Middle frontal gyrus (tissue), 1 donor: ENCODE results near the gene EXOC3.
"Not testable (repeated sequence)": the region's sequence is repeated elsewhere in the genome, so short reads cannot be mapped to it uniquely, and the experiment has no call there.

ENCODE experiments used
- DNase-seq: peaks from one replicate; pipeline ENCODE4 v3.0.0-alpha.2; 2015; ENCODE audit warnings: low spot score; ENCODE audit errors: extremely low spot score

EXOC3 gene

GRCh38 chr5:500491-500890 lies 57.5 kb downstream of the EXOC3 start:
- no peak for DNase-seq

DNA sequence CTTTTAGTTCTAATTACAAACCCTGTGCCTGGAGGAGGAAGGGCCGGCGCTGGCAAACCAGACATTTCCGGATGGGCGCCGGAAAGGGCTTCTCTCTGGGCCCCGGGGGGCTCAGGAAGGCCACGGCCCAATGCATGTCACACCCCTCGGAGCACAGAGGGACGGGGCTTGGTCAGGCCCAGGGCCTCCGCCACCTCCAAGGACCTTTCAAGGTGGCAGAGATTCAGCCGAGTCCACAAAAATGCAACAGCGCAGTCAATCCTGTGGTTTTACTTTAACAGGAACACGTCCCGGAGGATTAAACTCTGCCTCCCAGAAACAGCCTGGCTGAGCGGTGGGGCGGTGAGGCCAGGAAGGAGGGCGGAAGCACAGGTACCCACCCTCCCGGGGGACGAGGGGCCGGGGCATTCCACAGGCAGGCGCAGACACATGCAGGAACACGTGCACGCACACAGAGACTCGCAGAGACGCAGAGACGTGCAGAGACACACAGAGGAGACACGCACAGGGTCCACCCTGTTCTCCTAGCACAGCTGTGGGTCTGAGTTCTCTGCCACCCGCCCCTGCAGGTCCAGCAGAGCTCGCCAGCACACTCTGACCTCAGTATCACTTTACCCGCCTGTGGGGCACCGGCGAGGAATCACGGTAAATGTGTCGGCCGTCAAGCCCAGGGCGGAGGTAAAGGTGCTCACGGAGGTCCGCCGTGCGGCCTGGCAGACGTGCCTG lies 58.3 kb downstream of the EXOC3 start:
- DNase-seq: no peak

DNA sequence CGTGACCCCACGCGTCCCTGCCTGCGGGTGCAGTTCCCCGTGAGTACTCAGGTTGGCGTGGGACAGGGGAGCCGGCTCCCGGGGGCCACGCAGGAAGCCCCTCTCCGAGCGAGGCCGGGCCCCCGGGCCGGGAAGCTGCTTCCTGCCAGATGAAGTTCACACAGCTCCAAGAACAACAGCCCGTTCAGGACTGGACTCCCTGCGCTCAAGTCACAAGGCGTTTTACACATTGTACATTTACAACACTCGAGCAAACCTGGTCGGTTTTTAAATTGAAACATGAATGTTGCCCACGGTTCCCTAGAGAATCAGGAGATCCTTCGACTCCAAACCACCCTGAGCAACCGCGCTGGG lies 58.8 kb downstream of the EXOC3 start:
- DNase-seq: no peak

DNA sequence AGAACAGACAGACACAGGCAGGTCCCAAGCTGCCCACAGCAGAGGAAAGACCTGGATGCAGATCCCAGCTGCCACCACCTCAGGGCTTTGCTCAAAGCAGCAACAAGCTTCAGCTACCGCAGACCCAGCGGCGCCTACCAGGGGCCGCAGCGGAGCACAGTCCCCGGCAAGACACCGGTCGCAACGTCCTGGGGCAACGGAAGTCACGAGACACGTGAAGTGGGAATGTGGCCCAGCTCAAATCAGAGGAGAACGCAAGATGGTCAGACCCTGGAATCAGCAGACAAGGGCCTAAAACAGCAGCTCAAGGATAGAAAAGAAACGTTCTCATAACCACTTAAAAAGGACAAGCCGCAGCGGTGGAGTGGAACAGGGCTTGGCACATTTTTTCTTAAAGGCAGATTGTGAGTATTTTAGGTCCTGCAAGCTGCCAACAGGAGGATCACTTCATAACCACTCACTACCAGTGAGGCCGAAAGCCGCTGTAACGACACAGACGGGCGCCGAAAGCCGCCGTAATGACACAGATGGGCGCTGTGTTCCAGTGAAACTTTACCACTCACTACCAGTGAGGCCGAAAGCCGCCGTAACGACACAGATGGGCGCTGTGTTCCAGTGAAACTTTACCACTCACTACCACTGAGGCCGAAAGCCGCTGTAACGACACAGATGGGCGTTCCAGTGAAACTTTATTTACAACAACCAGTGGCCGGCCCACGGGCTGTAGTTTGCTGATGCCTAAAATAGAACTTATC lies 59.5 kb downstream of the EXOC3 start:
- DNase-seq: no peak

GRCh38 chr5:504326-505154 lies 61.6 kb downstream of the EXOC3 start:
- DNase-seq: no peak

DNA sequence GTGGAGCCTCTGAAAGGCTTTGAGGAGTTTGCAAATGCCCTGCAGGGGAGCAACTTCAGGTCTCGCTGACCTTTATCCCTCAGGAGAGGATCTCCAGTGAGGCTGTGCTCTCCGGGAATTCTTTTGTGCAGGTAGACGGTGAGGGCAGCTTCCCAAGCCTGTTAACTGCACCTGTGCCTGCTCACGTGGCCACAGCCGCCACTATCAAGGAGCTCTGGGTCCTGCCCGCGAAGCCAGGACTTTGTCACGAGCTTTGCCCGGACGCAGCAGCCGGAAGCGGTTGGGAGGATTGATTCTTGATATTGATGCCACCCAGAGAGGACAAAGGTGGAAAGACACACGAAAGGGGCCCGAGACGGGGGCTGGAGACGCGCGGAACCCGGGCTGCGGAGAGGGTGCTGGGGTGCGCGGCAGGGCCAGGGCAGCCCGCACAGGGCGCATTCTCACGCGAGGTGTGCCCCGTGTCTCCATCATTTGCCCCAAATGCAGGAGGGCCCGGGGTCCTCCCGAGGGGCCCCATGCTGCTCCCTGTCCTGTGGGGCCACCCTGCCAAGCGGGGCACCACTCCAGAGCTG lies 63.1 kb downstream of the EXOC3 start:
- DNase-seq: no peak

- not testable (repeated sequence) for DNase-seq
Measured at GRCh38 chr5:507986-508575, 65.1 kb downstream of the EXOC3 start.

GRCh38 chr5:509611-510185 lies 66.7 kb downstream of the EXOC3 start:
- DNase-seq: no peak

- DNase-seq: no peak
Measured at GRCh38 chr5:510521-510920, 67.5 kb downstream of the EXOC3 start.

- no peak for DNase-seq
Measured at GRCh38 chr5:511476-511875, 68.5 kb downstream of the EXOC3 start.

DNA sequence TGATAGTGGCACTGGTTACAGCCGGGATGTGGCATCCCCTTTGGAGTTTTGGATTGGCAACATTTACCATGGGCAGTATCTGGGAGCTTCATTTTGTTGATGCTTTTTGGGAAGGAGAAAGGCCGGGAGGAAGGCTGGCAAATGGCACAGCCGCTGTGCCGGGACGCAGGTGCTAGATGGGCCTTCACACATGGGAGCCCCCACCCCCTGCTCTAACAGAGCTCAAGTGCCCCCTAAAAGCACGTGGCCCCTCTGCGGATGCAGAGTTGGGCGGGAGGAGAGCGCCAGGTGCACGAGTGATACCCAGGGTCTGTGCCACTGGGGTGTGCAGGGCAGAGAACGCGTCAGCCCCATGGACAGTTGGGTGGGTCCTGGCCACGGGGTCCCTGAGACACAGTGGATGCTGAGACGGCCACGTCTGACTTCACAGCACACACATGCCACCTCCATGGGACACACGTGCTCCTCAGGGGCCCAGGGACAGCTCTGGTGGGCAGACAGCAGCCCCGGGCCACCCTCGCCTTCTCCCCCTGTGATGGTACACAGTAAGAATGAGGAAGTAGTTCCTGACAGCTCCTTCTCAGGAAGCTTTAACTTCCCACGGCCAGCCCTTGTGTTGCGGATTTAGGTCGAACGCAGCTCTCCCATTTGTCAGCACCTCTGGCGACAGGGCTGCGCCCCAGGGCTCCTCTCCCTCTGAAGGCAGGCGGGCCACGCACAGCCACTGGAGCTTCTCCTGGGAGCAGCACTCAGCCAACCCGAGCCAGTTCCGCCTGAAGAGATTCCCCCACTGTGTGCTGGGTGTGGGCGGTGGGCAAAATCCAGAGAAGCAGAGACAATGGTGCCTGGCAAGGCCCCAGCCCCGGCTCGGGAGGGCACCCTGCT lies 70.5 kb downstream of the EXOC3 start:
- no peak for DNase-seq

- no peak for DNase-seq
Measured at GRCh38 chr5:514101-514485, 71.1 kb downstream of the EXOC3 start.

DNA sequence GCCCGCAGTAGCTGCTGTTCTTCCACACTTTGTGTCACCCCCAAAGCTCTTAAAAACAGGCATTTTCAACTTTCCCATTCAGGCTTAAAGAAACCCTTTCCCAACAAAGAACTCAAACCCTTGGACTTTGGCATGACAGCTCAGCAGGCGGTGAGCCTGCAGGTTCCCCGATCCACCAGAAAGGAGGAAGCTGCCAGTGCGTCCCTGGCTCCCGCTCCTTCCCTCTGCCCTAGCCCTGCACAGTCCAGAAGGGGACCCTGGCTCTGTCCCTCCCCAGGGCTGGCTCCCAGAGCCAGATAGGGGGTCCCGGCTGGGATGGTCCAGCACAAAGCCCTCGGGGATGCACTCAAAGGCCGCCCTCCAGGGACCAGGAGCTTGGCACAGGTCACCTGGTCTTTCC lies 71.7 kb downstream of the EXOC3 start:
- no peak for DNase-seq

DNA sequence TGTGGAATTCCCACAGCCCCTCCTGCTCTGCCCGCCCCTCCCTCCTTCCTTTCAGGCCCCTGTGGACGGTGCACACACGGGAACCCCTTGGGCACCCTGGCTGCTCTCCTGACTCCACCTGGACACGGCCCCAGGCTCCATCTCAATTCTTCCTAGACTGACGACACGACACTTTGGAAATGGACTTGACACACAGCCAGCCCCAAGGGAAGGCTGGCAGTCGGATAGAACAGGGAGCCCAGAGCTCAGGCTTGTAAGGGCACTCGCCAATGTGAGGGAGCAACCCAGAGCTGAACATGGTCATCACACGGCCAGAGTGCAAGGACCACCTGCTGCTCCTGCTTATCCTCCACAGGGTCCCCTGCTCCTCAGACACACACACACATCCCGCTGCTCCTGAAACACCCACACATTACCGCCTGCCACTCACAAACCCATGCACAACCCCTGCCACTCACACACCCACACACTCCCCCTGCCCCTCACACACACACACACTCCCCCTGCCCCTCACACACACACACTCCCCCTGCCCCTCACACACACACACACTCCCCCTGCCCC lies 72.4 kb downstream of the EXOC3 start:
- DNase-seq: no peak

DNA sequence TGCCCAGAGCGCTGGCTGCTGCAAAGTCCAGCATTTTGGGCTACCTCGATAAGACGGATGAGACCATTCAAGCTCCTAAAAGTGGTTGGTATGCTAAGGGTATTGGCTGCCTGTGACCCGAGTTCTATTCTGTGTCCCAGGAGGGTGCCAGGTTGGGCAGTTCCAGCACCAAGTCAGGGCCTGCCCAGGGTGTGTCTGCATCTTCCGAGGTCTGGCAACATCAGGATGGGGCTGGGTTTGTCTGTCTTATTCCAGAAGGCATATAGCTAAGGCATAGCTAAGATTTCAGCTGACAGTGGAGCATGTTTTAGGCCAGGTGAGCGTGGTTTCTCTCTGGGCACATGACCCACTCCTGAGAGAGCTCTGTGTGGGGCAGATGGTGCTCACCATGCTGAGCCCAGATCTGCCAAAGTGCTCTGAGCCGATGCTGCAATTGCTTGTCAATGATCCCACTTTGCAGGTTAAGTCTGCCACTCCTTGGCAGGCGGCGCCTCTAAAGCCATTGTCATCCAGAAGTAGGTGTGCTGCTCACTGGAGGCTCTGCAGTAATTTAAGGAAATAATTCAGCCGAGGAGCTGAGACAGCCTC lies 73.5 kb downstream of the EXOC3 start:
- no peak for DNase-seq
